CD4-positive, alpha-beta T cell (primary cell): Measurements from ENCODE around the gene ESR1. TPM values are rescaled to one million over a fixed set of nuclear protein-coding genes. Genes with fewer than 3 reads are reported as not detected.

Experiments
- ATAC-seq: fragments of 200-7000 bp; cut with Tn5 transposase; one replicate; pipeline ENCODE4 v1.10.0; 2022; ENCODE audit warnings: mild to moderate bottlenecking; ENCODE audit not compliant: poor library complexity
- CTCF ChIA-PET: fragments of 350-600 bp; sonication (Branson Sonifier 250); formaldehyde crosslinking; loops from one replicate; lab custom pipeline; 2021; ENCODE audit warnings: antibody characterized with exemption, inconsistent platforms; lab: Charles Lee
- POLR2A ChIA-PET: fragments of 350-600 bp; sonication (Branson Sonifier 250); formaldehyde crosslinking; loops from one replicate; lab custom pipeline; 2021; ENCODE audit warnings: antibody characterized with exemption, inconsistent platforms; lab: Charles Lee
- DNase-seq, 14 experiments: peaks; one replicate each; pipeline ENCODE4 v3.0.0-alpha.2; 2013 to 2020; ENCODE audit warnings: mixed read lengths in 2 of 14
- H3K27ac ChIP-seq, 2 donors: one replicate each; pipeline versions ENCODE4 v1.5.1 to v1.7.0; 2013; ENCODE audit warnings: low read length in 2 of 2, low read depth in 1 of 2, mild to moderate bottlenecking in 1 of 2
- H3K27me3 ChIP-seq, 2 experiments: 1 replicate in 1 of 2; 2 replicates in 1 of 2; pipeline versions ENCODE4 v1.6.1 to v1.7.0; 2013; ENCODE audit warnings: low read length in 2 of 2, control low read depth in 1 of 2, mild to moderate bottlenecking in 1 of 2, moderate library complexity in 1 of 2; ENCODE audit not compliant: insufficient read depth in 2 of 2, control insufficient read depth in 1 of 2
- H3K36me3 ChIP-seq: one replicate; pipeline ENCODE4 v1.6.1; 2013; ENCODE audit warnings: low read length, control low read depth; ENCODE audit not compliant: insufficient read depth
- H3K4me1 ChIP-seq: one replicate; pipeline ENCODE4 v1.6.1; 2013; ENCODE audit warnings: low read length, control low read depth; ENCODE audit not compliant: insufficient read depth
- H3K4me3 ChIP-seq: one replicate; pipeline ENCODE4 v1.5.1; 2013; ENCODE audit warnings: mild to moderate bottlenecking, low read length, moderate library complexity
- H3K9me3 ChIP-seq, 2 experiments: 1 replicate in 1 of 2; 2 replicates in 1 of 2; pipeline versions ENCODE4 v1.6.1 to v1.7.0; 2013; ENCODE audit warnings: low read length in 2 of 2, mild to moderate bottlenecking in 2 of 2, control low read depth in 1 of 2, moderate library complexity in 1 of 2; ENCODE audit not compliant: control insufficient read depth in 1 of 2, insufficient read depth in 1 of 2
- H3K27ac Mint-ChIP-seq: one replicate; pipeline ENCODE4 v1.8.0; 2020; ENCODE audit warnings: mixed read lengths
- H3K27me3 Mint-ChIP-seq: one replicate; pipeline ENCODE4 v1.8.0; 2021; ENCODE audit warnings: mixed read lengths
- H3K36me3 Mint-ChIP-seq: one replicate; pipeline ENCODE4 v1.8.0; 2021; ENCODE audit warnings: low read depth, mixed read lengths
- H3K4me1 Mint-ChIP-seq: one replicate; pipeline ENCODE4 v1.8.0; 2021; ENCODE audit warnings: low read depth, mixed read lengths
- H3K4me3 Mint-ChIP-seq: one replicate; pipeline ENCODE4 v1.8.0; 2020; ENCODE audit warnings: mild to moderate bottlenecking, mixed read lengths
- H3K9me3 Mint-ChIP-seq: one replicate; pipeline ENCODE4 v1.8.0; 2020; ENCODE audit warnings: mixed read lengths
- intact Hi-C, 2 experiments: fragments of 100-400 bp; cut with DNase I in 1 of 2; cut with micrococcal nuclease in 1 of 2; formaldehyde crosslinking; loops; one replicate each; pipeline versions ENCODE4 v1.15.1 to v1.9.0; 2023 to 2025; cut with DNase I, micrococcal nuclease
- total RNA-seq, 174 experiments: library from RNA in 2 of 174; stranded (reverse) in 2 of 174; gene quantifications; one replicate each; pipeline ENCODE4 v1.2.3 and lab custom pipeline; 2021 to 2026
- TF ChIP-seq, protein P1 (sequence below): fragments of 200-600 bp; IDR thresholded peaks from one replicate; pipeline ENCODE4 v1.8.0; 2022; ENCODE audit warnings: antibody characterized with exemption, mild to moderate bottlenecking

ESR1 gene
- total RNA-seq, 2 experiments from 2014 or later: 2.6 to 2.8 TPM

DNA sequence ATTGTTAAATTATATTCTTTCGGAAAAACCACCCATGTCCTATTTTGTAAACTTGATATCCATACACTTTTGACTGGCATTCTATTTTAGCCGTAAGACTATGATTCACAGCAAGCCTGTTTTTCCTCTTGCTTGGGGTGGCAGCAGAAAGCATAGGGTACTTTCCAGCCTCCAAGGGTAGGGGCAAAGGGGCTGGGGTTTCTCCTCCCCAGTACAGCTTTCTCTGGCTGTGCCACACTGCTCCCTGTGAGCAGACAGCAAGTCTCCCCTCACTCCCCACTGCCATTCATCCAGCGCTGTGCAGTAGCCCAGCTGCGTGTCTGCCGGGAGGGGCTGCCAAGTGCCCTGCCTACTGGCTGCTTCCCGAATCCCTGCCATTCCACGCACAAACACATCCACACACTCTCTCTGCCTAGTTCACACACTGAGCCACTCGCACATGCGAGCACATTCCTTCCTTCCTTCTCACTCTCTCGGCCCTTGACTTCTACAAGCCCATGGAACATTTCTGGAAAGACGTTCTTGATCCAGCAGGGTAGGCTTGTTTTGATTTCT is 2.1 kb upstream of the ESR1 start:
- H3K36me3 Mint-ChIP-seq: no peaks in the 10 kb centered on the region
- H3K36me3 ChIP-seq: no peaks in the 10 kb centered on the region
- no peak for DNase-seq
- no peaks in the 10 kb centered on the region for H3K9me3 Mint-ChIP-seq
- TF ChIP-seq, protein P1, sequence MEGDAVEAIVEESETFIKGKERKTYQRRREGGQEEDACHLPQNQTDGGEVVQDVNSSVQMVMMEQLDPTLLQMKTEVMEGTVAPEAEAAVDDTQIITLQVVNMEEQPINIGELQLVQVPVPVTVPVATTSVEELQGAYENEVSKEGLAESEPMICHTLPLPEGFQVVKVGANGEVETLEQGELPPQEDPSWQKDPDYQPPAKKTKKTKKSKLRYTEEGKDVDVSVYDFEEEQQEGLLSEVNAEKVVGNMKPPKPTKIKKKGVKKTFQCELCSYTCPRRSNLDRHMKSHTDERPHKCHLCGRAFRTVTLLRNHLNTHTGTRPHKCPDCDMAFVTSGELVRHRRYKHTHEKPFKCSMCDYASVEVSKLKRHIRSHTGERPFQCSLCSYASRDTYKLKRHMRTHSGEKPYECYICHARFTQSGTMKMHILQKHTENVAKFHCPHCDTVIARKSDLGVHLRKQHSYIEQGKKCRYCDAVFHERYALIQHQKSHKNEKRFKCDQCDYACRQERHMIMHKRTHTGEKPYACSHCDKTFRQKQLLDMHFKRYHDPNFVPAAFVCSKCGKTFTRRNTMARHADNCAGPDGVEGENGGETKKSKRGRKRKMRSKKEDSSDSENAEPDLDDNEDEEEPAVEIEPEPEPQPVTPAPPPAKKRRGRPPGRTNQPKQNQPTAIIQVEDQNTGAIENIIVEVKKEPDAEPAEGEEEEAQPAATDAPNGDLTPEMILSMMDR: no peak
- peaks cover 15% of the 10 kb centered on the region for H3K4me1 Mint-ChIP-seq
- no peak overlapping the region for H3K4me3 ChIP-seq
- peaks cover 0 to 13% of the 10 kb centered on the region in 2 experiments for H3K9me3 ChIP-seq
- peaks cover 13% of the 10 kb centered on the region for H3K4me1 ChIP-seq
- H3K27ac Mint-ChIP-seq: no peak overlapping the region
- CTCF ChIA-PET: no interaction called here
- no peak overlapping the region for H3K4me3 Mint-ChIP-seq
- peaks cover 56% of the 10 kb centered on the region for H3K27me3 Mint-ChIP-seq
- no peak for ATAC-seq
- intact Hi-C loops: no loop called here
- POLR2A ChIA-PET: no interaction called here
- H3K27ac ChIP-seq: no peak overlapping the region
- peaks cover 21 to 43% of the 10 kb centered on the region in 2 experiments for H3K27me3 ChIP-seq

DNA sequence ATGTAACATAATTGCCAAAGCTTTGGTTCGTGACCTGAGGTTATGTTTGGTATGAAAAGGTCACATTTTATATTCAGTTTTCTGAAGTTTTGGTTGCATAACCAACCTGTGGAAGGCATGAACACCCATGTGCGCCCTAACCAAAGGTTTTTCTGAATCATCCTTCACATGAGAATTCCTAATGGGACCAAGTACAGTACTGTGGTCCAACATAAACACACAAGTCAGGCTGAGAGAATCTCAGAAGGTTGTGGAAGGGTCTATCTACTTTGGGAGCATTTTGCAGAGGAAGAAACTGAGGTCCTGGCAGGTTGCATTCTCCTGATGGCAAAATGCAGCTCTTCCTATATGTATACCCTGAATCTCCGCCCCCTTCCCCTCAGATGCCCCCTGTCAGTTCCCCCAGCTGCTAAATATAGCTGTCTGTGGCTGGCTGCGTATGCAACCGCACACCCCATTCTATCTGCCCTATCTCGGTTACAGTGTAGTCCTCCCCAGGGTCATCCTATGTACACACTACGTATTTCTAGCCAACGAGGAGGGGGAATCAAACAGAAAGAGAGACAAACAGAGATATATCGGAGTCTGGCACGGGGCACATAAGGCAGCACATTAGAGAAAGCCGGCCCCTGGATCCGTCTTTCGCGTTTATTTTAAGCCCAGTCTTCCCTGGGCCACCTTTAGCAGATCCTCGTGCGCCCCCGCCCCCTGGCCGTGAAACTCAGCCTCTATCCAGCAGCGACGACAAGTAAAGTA is 547 bp upstream of the ESR1 start:
- H3K4me3 ChIP-seq: peak overlapping the region; percentile 32
- CTCF ChIA-PET: no interaction called here
- peaks cover 67% of the 10 kb centered on the region for H3K27me3 Mint-ChIP-seq
- peaks cover 0 to 13% of the 10 kb centered on the region in 2 experiments for H3K9me3 ChIP-seq
- H3K27ac ChIP-seq: no peak overlapping the region
- POLR2A ChIA-PET: no interaction called here
- H3K27me3 ChIP-seq: peaks cover 21 to 49% of the 10 kb centered on the region in 2 experiments
- H3K4me1 ChIP-seq: peaks cover 13% of the 10 kb centered on the region
- intact Hi-C loops: no loop called here
- peak overlapping the region; percentile 36 for H3K4me3 Mint-ChIP-seq
- H3K4me1 Mint-ChIP-seq: peaks cover 15% of the 10 kb centered on the region
- TF ChIP-seq, protein P1: no peak
- DNase-seq: peak in 1 of 14 experiments; percentile 11
- no peaks in the 10 kb centered on the region for H3K36me3 ChIP-seq
- no peaks in the 10 kb centered on the region for H3K36me3 Mint-ChIP-seq
- H3K9me3 Mint-ChIP-seq: no peaks in the 10 kb centered on the region
- no peak overlapping the region for H3K27ac Mint-ChIP-seq
- no peak for ATAC-seq

DNA sequence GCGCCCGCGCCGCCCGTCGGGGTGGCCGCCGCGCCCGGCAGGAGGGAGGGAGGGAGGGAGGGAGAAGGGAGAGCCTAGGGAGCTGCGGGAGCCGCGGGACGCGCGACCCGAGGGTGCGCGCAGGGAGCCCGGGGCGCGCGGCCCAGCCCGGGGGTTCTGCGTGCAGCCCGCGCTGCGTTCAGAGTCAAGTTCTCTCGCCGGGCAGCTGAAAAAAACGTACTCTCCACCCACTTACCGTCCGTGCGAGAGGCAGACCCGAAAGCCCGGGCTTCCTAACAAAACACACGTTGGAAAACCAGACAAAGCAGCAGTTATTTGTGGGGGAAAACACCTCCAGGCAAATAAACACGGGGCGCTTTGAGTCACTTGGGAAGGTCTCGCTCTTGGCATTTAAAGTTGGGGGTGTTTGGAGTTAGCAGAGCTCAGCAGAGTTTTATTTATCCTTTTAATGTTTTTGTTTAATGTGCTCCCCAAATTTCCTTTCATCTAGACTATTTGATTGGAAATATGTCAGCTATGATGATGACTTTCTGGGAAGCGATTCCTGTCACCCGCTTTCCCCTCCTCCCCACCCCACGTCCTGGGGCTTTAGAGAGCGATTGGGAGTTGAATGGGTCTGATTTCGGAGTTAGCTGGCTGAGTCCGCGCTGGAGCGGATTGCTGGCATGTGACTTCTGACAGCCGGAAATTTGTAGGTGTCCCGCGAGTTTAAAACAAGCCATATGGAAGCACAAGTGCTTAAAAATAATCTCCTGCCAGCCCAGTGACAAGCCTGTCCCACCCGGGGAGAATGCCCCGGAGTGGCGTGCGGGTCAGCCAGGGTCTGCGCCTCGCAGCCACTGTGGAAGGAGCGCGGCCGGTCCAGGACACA is 1.1 kb downstream of the ESR1 start:
- Mint-ChIP-seq H3K27ac (no peak overlapping the region), H3K4me1 (peaks cover 15% of the 10 kb centered on the region), H3K27me3 (peaks cover 64% of the 10 kb centered on the region), H3K4me3 (peak overlapping the region; percentile 58), H3K9me3 (no peaks in the 10 kb centered on the region), H3K36me3 (no peaks in the 10 kb centered on the region)
- DNase-seq (no peak), ATAC-seq (no peak)
- Histone ChIP-seq H3K9me3 (peaks cover 0 to 13% of the 10 kb centered on the region in 2 experiments), H3K27ac (no peak overlapping the region), H3K4me3 (no peak overlapping the region), H3K36me3 (no peaks in the 10 kb centered on the region), H3K27me3 (peaks cover 21 to 49% of the 10 kb centered on the region in 2 experiments), H3K4me1 (peaks cover 13% of the 10 kb centered on the region)
- TF ChIP-seq, protein P1: no peak
- intact Hi-C loops: no loop called here
- ChIA-PET CTCF (no interaction called here), POLR2A (no interaction called here)
